ENCODE data around the gene CHRNA4. TPM values are rescaled to one million over a fixed set of nuclear protein-coding genes. Genes with fewer than 3 reads are reported as not detected.

CHRNA4 gene
- polyA plus RNA-seq, 12 donors: 0.22 to 2.5 (median 1.1) TPM; not detected in 2

GRCh38 chr20:63364801-63365585 lies 3.8 kb upstream of the CHRNA4 start:
- DNase-seq: no peak

GRCh38 chr20:63363981-63364561 lies 2.9 kb upstream of the CHRNA4 start:
- no peak for DNase-seq

- no peak for DNase-seq
Measured at GRCh38 chr20:63363013-63363957, 2.1 kb upstream of the CHRNA4 start.

GRCh38 chr20:63362436-63363009 lies 1.4 kb upstream of the CHRNA4 start:
- no peak for DNase-seq

GRCh38 chr20:63361519-63362435 lies 628 bp upstream of the CHRNA4 start:
- no peak for DNase-seq

- no peak for DNase-seq
Measured at GRCh38 chr20:63359937-63360849, 956 bp downstream of the CHRNA4 start.

- no peak for DNase-seq
Measured at GRCh38 chr20:63359164-63359934, 1.8 kb downstream of the CHRNA4 start.

GRCh38 chr20:63357921-63358905 lies 2.9 kb downstream of the CHRNA4 start:
- DNase-seq: no peak

- DNase-seq: no peak
Measured at GRCh38 chr20:63356931-63357879, 3.9 kb downstream of the CHRNA4 start.

- no peak for DNase-seq
Measured at GRCh38 chr20:63356511-63356910, 4.6 kb downstream of the CHRNA4 start.

GRCh38 chr20:63355781-63356295 lies 5.3 kb downstream of the CHRNA4 start:
- DNase-seq: no peak

- no peak for DNase-seq
Measured at GRCh38 chr20:63354636-63355350, 6.4 kb downstream of the CHRNA4 start.

- DNase-seq: no peak
Measured at GRCh38 chr20:63352811-63353221, 8.3 kb downstream of the CHRNA4 start.

- peak; percentile 36 for DNase-seq
Measured at GRCh38 chr20:63351811-63352591, 9.1 kb downstream of the CHRNA4 start.

- DNase-seq: no peak
Measured at GRCh38 chr20:63351326-63351700, 9.8 kb downstream of the CHRNA4 start.
